GM12801 (cell line): ENCODE measurements around the gene CLDN24.

Experiments
- CTCF ChIP-seq: IDR thresholded peaks from one replicate; pipeline ENCODE4 v1.5.1; 2011; ENCODE audit warnings: control low read depth; ENCODE audit not compliant: insufficient read length; ENCODE audit errors: extremely low read depth

CLDN24 gene

GRCh38 chr4:183300070-183300469, 22.2 kb downstream of the CLDN24 start:
- TF ChIP-seq CTCF = no peak

GRCh38 chr4:183299464-183299863, 22.8 kb downstream of the CLDN24 start:
- no peak for TF ChIP-seq CTCF

- no peak for TF ChIP-seq CTCF
Measured at GRCh38 chr4:183297675-183298074, 24.6 kb downstream of the CLDN24 start.

- TF ChIP-seq CTCF = no peak
Measured at GRCh38 chr4:183295711-183296110, 26.5 kb downstream of the CLDN24 start.

GRCh38 chr4:183291070-183291469, 31.2 kb downstream of the CLDN24 start:
- TF ChIP-seq CTCF = no peak

GRCh38 chr4:183289688-183290087, 32.5 kb downstream of the CLDN24 start:
- no peak for TF ChIP-seq CTCF

GRCh38 chr4:183288955-183289354, 33.3 kb downstream of the CLDN24 start:
- TF ChIP-seq CTCF = no peak

- TF ChIP-seq CTCF = no peak
Measured at GRCh38 chr4:183287677-183288076, 34.5 kb downstream of the CLDN24 start.
